HepG2 (cell line): ENCODE measurements around the gene PRKACG. TPM values are rescaled to one million over a fixed set of nuclear protein-coding genes. Genes with fewer than 3 reads are reported as not detected.

Experiments used
- CCDC6 ChIP-seq: sonication (generic); formaldehyde crosslinking; IDR thresholded peaks from 2 replicates; pipeline ENCODE4 v1.8.1; 2022; ENCODE audit warnings: mild to moderate bottlenecking, missing genetic modification reagents, moderate library complexity
- HNF4A ChIP-seq: sonication (generic); formaldehyde crosslinking; IDR thresholded peaks from 2 replicates; pipeline ENCODE4 v1.4.0; 2020; ENCODE audit warnings: missing genetic modification reagents
- LCORL ChIP-seq, 2 experiments: fragments of 450-650 bp in 1 of 2; sonication (generic) in 1 of 2; formaldehyde crosslinking in 1 of 2; IDR thresholded peaks; 2 replicates each; pipeline versions ENCODE4 v1.5.0 to v1.6.1; 2017 to 2020; ENCODE audit warnings: antibody characterized with exemption in 1 of 2, missing genetic modification reagents in 1 of 2
- MYC ChIP-seq: sonication (generic); formaldehyde crosslinking; IDR thresholded peaks from 2 replicates; pipeline ENCODE4 v1.9.0; 2021; ENCODE audit warnings: missing genetic modification reagents, borderline replicate concordance
- NR2C2 ChIP-seq: sonication (generic); formaldehyde crosslinking; IDR thresholded peaks from 2 replicates; pipeline ENCODE4 v1.4.0; 2020; ENCODE audit warnings: missing genetic modification reagents, mild to moderate bottlenecking, moderate library complexity, borderline replicate concordance
- SOX6 ChIP-seq, 2 experiments: fragments of 450-650 bp in 1 of 2; sonication (generic) in 1 of 2; formaldehyde crosslinking in 1 of 2; IDR thresholded peaks; 2 replicates each; pipeline versions ENCODE4 v1.4.0 to v1.6.1; 2017 to 2020; ENCODE audit warnings: antibody characterized with exemption in 1 of 2, mild to moderate bottlenecking in 1 of 2, missing genetic modification reagents in 1 of 2
- ZNF235 ChIP-seq: sonication (generic); formaldehyde crosslinking; IDR thresholded peaks from 2 replicates; pipeline ENCODE4 v1.8.1; 2023; ENCODE audit warnings: mild to moderate bottlenecking, missing genetic modification reagents, borderline replicate concordance
- ZNF687 ChIP-seq: sonication (generic); formaldehyde crosslinking; IDR thresholded peaks from 2 replicates; pipeline ENCODE4 v1.5.1; 2020; ENCODE audit warnings: mild to moderate bottlenecking, missing genetic modification reagents, moderate library complexity
- ZNF724P ChIP-seq: sonication (generic); formaldehyde crosslinking; IDR thresholded peaks from 2 replicates; pipeline ENCODE4 v1.8.0; 2022; ENCODE audit warnings: missing genetic modification reagents, borderline replicate concordance
- ZNF776 ChIP-seq: sonication (generic); formaldehyde crosslinking; IDR thresholded peaks from 2 replicates; pipeline ENCODE4 v1.4.0; 2020; ENCODE audit warnings: mild to moderate bottlenecking, missing genetic modification reagents
- ZNF891 ChIP-seq: sonication (generic); formaldehyde crosslinking; IDR thresholded peaks from 2 replicates; pipeline ENCODE4 v1.5.0; 2020; ENCODE audit warnings: mild to moderate bottlenecking, missing genetic modification reagents
- ZSCAN5A ChIP-seq: sonication (generic); formaldehyde crosslinking; IDR thresholded peaks from 2 replicates; pipeline ENCODE4 v1.8.0; 2022; ENCODE audit warnings: mild to moderate bottlenecking, missing genetic modification reagents, borderline replicate concordance
- polyA plus RNA-seq, 8 experiments: library from polyadenylated mRNA; depleted of rRNA in 3 of 8; stranded (reverse) in 7 of 8; unstranded in 1 of 8; fragments of >200 nt; fragmentation: Illumina TruSeq in 4 of 8; extraction: Trizol in 4 of 8; gene quantifications; 2 replicates each; pipeline versions ENCODE4 v1.2.1 to v1.2.3, GENCODE V29; 2011 to 2016; ENCODE audit warnings: low read depth in 4 of 8, missing spikeins in 1 of 8, mixed read lengths in 1 of 8; ENCODE audit not compliant: insufficient read depth in 1 of 8
- total RNA-seq, 5 experiments: library from RNA; depleted of rRNA; stranded (reverse); fragments of >200 nt; fragmentation: Illumina TruSeq; extraction: Trizol; gene quantifications; 2 replicates each; pipeline ENCODE4 v1.2.3, GENCODE V29; 2016; ENCODE audit warnings: low read depth in 1 of 5
- TF ChIP-seq, protein P1 (sequence below): IDR thresholded peaks from 2 replicates; pipeline ENCODE4 v1.4.0; 2020; ENCODE audit warnings: mild to moderate bottlenecking, missing genetic modification reagents
- TF ChIP-seq, protein P2 (sequence below): sonication (generic); formaldehyde crosslinking; IDR thresholded peaks from 2 replicates; pipeline ENCODE4 v1.4.0; 2020; ENCODE audit warnings: mild to moderate bottlenecking, missing genetic modification reagents
- TF ChIP-seq, protein P3 (sequence below): sonication (generic); formaldehyde crosslinking; IDR thresholded peaks from 2 replicates; pipeline ENCODE4 v1.5.0; 2020; ENCODE audit warnings: missing genetic modification reagents

The PRKACG gene
- total and polyA plus RNA-seq, 2 of the 13 experiments (the other 11 are each of a cell fraction or from before 2014, with no cell fraction given): not detected

- TF ChIP-seq, protein P1, sequence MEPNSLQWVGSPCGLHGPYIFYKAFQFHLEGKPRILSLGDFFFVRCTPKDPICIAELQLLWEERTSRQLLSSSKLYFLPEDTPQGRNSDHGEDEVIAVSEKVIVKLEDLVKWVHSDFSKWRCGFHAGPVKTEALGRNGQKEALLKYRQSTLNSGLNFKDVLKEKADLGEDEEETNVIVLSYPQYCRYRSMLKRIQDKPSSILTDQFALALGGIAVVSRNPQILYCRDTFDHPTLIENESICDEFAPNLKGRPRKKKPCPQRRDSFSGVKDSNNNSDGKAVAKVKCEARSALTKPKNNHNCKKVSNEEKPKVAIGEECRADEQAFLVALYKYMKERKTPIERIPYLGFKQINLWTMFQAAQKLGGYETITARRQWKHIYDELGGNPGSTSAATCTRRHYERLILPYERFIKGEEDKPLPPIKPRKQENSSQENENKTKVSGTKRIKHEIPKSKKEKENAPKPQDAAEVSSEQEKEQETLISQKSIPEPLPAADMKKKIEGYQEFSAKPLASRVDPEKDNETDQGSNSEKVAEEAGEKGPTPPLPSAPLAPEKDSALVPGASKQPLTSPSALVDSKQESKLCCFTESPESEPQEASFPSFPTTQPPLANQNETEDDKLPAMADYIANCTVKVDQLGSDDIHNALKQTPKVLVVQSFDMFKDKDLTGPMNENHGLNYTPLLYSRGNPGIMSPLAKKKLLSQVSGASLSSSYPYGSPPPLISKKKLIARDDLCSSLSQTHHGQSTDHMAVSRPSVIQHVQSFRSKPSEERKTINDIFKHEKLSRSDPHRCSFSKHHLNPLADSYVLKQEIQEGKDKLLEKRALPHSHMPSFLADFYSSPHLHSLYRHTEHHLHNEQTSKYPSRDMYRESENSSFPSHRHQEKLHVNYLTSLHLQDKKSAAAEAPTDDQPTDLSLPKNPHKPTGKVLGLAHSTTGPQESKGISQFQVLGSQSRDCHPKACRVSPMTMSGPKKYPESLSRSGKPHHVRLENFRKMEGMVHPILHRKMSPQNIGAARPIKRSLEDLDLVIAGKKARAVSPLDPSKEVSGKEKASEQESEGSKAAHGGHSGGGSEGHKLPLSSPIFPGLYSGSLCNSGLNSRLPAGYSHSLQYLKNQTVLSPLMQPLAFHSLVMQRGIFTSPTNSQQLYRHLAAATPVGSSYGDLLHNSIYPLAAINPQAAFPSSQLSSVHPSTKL: peak; percentile 37; the same call in 1 of the 2 replicates
- TF ChIP-seq CCDC6 (CRISPR knock-in tag) (no peak), NR2C2 (CRISPR knock-in tag) (no peak), SOX6 (IDR thresholded peaks at IDR 0.05) (no peak), SOX6 (CRISPR knock-in tag; IDR thresholded peaks at IDR 0.05) (peak; percentile 28), LCORL (IDR thresholded peaks at IDR 0.05) (no peak), LCORL (CRISPR knock-in tag; IDR thresholded peaks at IDR 0.05) (peak; percentile 60; the same call in 1 of the 2 replicates), HNF4A (CRISPR knock-in tag) (peak; percentile 71), ZNF724P (CRISPR knock-in tag) (0 out of 2 replicates have a peak, but pooled peaks have one; percentile 20), ZSCAN5A (no peak), ZNF891 (CRISPR knock-in tag) (0 out of 2 replicates have a peak, but pooled peaks have one; percentile 32), ZNF235 (no peak), ZNF776 (CRISPR knock-in tag) (no peak), ZNF687 (CRISPR knock-in tag) (no peak; the same call in 1 of the 2 replicates), MYC (CRISPR knock-in tag) (peak; percentile 31; the same call in 1 of the 2 replicates)
- TF ChIP-seq, protein P2, sequence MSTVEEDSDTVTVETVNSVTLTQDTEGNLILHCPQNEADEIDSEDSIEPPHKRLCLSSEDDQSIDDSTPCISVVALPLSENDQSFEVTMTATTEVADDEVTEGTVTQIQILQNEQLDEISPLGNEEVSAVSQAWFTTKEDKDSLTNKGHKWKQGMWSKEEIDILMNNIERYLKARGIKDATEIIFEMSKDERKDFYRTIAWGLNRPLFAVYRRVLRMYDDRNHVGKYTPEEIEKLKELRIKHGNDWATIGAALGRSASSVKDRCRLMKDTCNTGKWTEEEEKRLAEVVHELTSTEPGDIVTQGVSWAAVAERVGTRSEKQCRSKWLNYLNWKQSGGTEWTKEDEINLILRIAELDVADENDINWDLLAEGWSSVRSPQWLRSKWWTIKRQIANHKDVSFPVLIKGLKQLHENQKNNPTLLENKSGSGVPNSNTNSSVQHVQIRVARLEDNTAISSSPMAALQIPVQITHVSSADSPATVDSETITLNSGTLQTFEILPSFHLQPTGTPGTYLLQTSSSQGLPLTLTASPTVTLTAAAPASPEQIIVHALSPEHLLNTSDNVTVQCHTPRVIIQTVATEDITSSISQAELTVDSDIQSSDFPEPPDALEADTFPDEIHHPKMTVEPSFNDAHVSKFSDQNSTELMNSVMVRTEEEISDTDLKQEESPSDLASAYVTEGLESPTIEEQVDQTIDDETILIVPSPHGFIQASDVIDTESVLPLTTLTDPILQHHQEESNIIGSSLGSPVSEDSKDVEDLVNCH: no peak
- TF ChIP-seq, protein P3, sequence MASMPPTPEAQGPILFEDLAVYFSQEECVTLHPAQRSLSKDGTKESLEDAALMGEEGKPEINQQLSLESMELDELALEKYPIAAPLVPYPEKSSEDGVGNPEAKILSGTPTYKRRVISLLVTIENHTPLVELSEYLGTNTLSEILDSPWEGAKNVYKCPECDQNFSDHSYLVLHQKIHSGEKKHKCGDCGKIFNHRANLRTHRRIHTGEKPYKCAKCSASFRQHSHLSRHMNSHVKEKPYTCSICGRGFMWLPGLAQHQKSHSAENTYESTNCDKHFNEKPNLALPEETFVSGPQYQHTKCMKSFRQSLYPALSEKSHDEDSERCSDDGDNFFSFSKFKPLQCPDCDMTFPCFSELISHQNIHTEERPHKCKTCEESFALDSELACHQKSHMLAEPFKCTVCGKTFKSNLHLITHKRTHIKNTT (CRISPR knock-in tag): no peak
Observed at GRCh38 chr9:69036799-69037198, 22.9 kb upstream of the PRKACG start (continued).
